ENCODE data around the gene CDIPT.

CDIPT gene

DNA sequence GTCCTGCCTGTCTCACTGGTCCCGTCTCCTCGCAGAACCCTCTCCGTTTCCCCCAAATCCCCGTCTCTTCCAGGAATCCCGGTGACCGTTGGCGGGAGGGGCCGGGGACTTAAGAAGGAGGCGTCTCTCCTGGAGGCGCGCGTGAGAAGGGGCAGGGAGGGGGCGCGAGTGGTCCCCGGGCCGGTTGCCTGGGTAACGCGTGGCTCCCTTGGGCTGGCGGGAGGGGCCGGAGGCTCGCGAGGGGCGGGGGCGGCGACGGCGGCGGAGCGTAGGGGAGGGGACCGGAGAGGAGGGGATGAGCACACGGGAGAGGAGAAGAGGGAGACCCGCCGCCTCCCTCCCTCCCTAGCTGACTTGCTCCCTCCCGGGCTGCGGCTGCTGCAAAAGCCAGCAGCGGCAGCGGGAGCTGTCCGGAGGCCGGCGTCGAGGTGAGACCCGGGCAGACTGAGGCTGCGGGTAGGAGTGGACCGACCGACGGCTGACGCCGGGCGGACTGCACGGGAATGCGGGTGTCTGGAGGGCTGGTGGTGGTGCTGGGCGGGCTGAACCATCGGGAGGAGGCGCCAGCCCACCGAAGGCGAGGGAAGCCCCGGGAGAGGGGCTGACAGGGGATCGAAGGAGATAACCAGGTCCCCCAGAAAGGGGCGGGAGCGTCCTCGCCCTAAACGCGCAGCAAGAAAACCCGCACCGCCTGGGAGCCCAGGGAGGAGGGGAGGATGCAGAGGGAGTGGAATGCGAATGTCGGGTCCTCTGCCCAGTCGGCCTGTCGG lies 50.9 kb downstream of the CDIPT start, which contains the start of gene PRRT2:
Gene PRRT2, plus strand, starts transcription at position 298 of the 770 bp plus-strand sequence. CDS start 862 bp downstream, outside the sequence.
- DNase-seq (ENCODE audit: low read depth in 1 of 2, low spot score in 1 of 2) = no peak

DNA sequence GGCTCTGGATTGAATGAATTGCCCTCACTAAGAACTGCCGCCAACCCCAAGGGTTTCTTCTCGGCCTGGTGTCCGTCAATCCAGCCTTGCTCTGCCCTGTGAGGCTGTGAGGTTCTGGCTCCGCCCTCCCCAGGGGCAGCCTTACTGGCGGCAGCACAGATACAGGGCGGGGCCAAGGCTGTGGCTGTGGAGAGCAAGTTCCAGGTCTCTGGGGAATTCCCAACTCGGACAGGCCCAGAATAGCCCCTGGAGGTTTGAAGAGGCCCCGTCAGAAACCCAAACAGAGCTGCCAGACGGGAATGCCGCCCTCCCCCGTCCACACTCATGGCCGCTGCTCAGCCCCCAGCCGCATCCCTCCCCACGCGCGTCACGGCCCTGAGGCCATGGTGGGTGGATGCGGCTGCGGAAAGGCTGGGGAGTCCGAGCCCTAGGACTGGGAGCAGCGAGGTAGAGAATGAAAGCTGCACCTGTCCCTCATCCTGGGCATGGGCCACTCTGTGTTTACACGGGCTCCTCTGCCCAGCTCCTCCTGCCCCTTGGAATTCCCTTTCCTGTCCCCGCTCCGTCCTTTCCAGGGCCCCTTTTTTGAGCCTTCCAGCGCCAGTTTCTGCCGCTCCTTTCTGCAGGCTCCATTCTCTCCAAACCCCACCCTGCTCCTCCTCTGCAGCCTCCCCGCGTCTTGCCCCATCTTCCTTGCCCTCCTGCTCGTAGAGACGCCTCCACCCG lies 51.7 kb downstream of the CDIPT start:
- peak in 1 of 2 donors; percentile 27 for DNase-seq (ENCODE audit: low read depth in 1 of 2, low spot score in 1 of 2)

DNA sequence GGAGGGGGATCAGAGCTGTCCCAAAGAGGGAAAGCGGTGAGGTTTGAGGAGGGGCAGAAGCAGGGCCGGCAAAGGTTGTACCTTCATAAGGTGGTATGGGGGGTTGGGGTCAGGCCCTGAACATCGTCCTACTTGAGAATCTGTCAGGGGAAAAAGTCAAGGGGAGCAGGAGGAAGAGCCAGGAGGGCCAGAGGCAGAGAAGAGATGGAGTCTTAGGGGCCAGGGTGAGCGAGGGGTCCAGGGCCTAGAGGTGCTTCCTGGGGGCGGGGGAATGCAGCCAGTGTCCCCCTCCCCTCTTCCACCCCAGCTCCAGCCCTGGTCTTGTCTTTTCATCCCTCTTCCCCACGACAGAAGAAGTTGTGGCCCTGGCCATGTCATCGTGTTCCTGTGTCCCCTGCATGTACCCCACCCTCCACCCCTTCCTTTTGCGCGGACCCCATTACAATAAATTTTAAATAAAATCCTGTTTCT lies 52.3 kb downstream of the CDIPT start:
- DNase-seq (ENCODE audit: low read depth in 1 of 2, low spot score in 1 of 2) = no peak

DNA sequence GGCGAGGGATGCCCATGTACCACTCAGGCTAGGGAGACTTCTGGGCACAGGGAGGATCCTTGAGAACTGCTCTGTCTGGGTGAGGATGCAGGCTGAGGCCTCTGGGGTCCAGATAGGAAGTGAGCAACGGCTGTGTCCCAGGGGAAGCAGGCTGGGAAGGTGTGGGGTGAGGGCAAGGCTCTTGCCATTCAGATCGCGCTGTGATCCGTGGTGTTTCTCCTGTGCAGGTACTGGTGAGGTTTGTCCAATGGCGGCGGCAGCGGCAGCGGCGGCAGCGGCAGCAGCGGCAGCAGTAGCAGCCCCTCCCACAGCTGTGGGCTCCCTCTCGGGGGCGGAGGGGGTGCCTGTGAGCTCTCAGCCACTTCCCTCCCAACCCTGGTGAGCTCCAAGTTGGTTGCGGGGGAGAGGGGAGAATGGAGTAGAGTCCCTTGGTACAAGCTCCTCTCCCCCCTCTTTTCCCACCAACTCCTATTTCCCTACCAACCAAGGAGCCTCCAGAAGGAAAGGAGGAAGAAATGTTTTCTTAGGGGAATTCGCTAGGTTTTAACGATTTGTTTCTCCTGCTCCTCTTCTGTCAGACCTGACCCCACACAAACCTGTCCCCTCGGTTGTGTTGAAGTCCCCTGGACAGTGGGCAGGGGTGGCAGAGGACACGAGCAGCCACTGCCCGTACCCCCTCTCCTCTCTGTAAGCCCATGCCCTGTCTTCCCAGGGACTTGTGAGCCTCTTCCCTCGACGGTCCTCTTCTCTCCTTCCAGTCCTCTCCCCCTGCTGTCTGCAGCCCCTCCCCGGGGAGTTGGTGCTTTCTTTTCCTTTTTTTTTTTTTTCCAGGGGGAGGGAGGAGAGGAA lies 53.0 kb downstream of the CDIPT start:
- no peak for DNase-seq (ENCODE audit: low read depth in 1 of 2, low spot score in 1 of 2)

DNA sequence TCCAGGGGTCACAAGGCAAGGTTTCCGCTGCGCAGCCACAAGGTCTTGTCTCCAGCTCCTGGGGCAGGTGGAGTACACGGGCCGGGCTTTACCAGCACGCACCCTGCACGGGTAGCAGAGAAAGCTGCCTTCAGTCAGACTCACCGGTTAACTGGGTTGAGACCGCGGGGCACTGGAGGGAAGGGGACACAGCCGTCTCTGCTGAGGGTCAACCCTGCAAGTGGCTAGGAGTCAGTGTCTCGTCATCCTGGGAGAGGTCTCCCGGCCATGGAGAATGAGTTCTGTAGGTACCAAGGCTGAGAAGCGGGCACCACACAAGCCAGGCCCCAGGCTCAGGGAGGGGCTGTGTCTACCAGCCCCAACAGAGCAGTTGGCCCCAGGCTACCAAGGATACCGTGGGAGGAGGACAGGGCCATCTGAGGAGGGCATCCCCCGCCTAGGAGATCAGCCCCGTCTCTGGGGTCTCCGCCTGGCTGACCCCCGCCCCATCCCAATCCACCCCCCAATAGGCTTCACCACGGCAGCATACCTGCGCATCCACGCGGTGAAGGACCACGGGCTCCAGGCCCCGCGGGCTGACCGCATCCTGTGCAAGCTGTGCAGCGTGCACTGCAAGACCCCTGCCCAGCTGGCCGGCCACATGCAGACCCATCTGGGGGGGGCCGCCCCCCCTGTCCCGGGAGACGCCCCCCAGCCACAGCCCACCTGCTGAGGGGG lies 53.8 kb downstream of the CDIPT start:
- DNase-seq (ENCODE audit: low read depth in 1 of 2, low spot score in 1 of 2) = no peak

All from activated T-helper 1 cell treated with anti-CD3 and anti-CD28 coated beads, Interleukin-2, amount 50 U/mL, for 16 hours (primary cell).